Prostate gland (tissue), 2 donors: ENCODE data around the gene GOLGA8A.
"Not testable (repeated sequence)": the region's sequence is repeated elsewhere in the genome, so short reads cannot be mapped to it uniquely, and the experiment has no call there.

Experiments used
- CTCF ChIP-seq, 4 experiments: fragments of 200-600 bp in 2 of 4; fragments of 450-650 bp in 2 of 4; sonication (generic) in 2 of 4; IDR thresholded peaks; 1 replicate in 3 of 4; 2 replicates in 1 of 4; pipeline ENCODE4 v1.5.1; 2016 to 2019; ENCODE audit warnings: antibody characterized with exemption in 4 of 4, mild to moderate bottlenecking in 2 of 4, moderate library complexity in 2 of 4
- POLR2A ChIP-seq: fragments of 450-650 bp; IDR thresholded peaks from one replicate; pipeline ENCODE4 v1.6.1; 2016; ENCODE audit warnings: antibody characterized with exemption, mild to moderate bottlenecking

- TF ChIP-seq CTCF (IDR thresholded peaks at IDR 0.05); POLR2A: not testable (repeated sequence)
These were observed 44.6 kb downstream of the GOLGA8A start for GRCh38 chr15:34392981-34393380.
